IMR-90 (cell line): Measurements from ENCODE around the gene GRM6. TPM values are rescaled to one million over a fixed set of nuclear protein-coding genes. Genes with fewer than 3 reads are reported as not detected.

Experiments
- ATAC-seq: fragments of 200-7000 bp; cut with Tn5 transposase; 2 replicates; pipeline ENCODE4 v1.9.1; 2020; ENCODE audit warnings: low read depth, mild to moderate bottlenecking, moderate library complexity
- Bru-seq: library from RNA; stranded (reverse); fragments of 400-500 nt; gene quantifications from one replicate; lab custom pipeline; 2021; lab: Mats Ljungman, UMichigan
- BruChase-seq, 2 experiments: library from RNA; stranded (reverse); fragments of 400-500 nt; gene quantifications; one replicate each; lab custom pipeline; 2021; lab: Mats Ljungman, UMichigan
- BruUV-seq: library from RNA; stranded (reverse); fragments of 400-500 nt; replicated peaks from 2 replicates; lab custom pipeline; 2021; lab: Mats Ljungman, UMichigan
- CTCF ChIA-PET: fragments of 300-600 bp; formaldehyde crosslinking; extraction: SDS; loops from one replicate; lab custom pipeline; 2021; ENCODE audit warnings: antibody characterized with exemption; lab: Yijun Ruan, JAX
- POLR2A ChIA-PET: fragments of 300-600 bp; sonication (Branson Sonifier 250); formaldehyde crosslinking; loops from one replicate; lab custom pipeline; 2022; ENCODE audit warnings: antibody characterized with exemption; ENCODE audit not compliant: unreplicated experiment; lab: Charles Lee
- DNase-seq: peaks from one replicate; pipeline ENCODE4 v3.0.0; 2013
- H2AFZ ChIP-seq: replicated peaks from 2 replicates; pipeline ENCODE3; 2013; ENCODE audit warnings: low read length, mild to moderate bottlenecking; ENCODE audit not compliant: poor library complexity
- H2AK5ac ChIP-seq: 2 replicates; pipeline ENCODE4 v1.6.1; 2013; ENCODE audit warnings: low read depth, low read length, inconsistent platforms
- H2AK9ac ChIP-seq: replicated peaks from 2 replicates; pipeline ENCODE3; 2013; ENCODE audit warnings: mild to moderate bottlenecking, low read depth, low read length, moderate library complexity; ENCODE audit not compliant: poor library complexity
- H2BK120ac ChIP-seq: 2 replicates; pipeline ENCODE4 v1.6.1; 2013; ENCODE audit warnings: low read depth, low read length, inconsistent platforms
- H2BK15ac ChIP-seq: 3 replicates; pipeline ENCODE4 v1.6.1; 2013; ENCODE audit warnings: low read depth, low read length, inconsistent platforms
- H2BK20ac ChIP-seq: 2 replicates; pipeline ENCODE4 v1.6.1; 2013; ENCODE audit warnings: low read depth, mild to moderate bottlenecking, inconsistent platforms, low read length, moderate library complexity
- H2BK5ac ChIP-seq: 2 replicates; pipeline ENCODE4 v1.6.1; 2013; ENCODE audit warnings: mild to moderate bottlenecking, low read depth, low read length, inconsistent platforms; ENCODE audit not compliant: poor library complexity, severe bottlenecking
- H3K14ac ChIP-seq: replicated peaks from 2 replicates; pipeline ENCODE4 v1.6.1; 2013; ENCODE audit warnings: low read depth, low read length, inconsistent platforms
- H3K18ac ChIP-seq: 2 replicates; pipeline ENCODE4 v1.6.1; 2013; ENCODE audit warnings: low read depth, low read length, control low read depth
- H3K23ac ChIP-seq: 2 replicates; pipeline ENCODE4 v1.6.1; 2013; ENCODE audit warnings: low read depth, low read length, inconsistent platforms
- H3K27ac ChIP-seq: 2 replicates; pipeline ENCODE4 v1.5.1; 2013; ENCODE audit warnings: mild to moderate bottlenecking, control low read depth, low read length; ENCODE audit not compliant: insufficient read depth
- H3K27me3 ChIP-seq: 2 replicates; pipeline ENCODE4 v1.6.1; 2013; ENCODE audit warnings: low read length; ENCODE audit not compliant: control insufficient read depth, insufficient read depth
- H3K36me3 ChIP-seq: 2 replicates; pipeline ENCODE4 v1.6.1; 2013; ENCODE audit warnings: low read length, mixed read lengths; ENCODE audit not compliant: control insufficient read depth, insufficient read depth
- H3K4ac ChIP-seq: 2 replicates; pipeline ENCODE4 v1.6.1; 2013; ENCODE audit warnings: low read depth, low read length, inconsistent platforms
- H3K4me1 ChIP-seq: 2 replicates; pipeline ENCODE4 v1.6.1; 2013; ENCODE audit warnings: low read length, mixed read lengths; ENCODE audit not compliant: control insufficient read depth, insufficient read depth
- H3K4me2 ChIP-seq: 2 replicates; pipeline ENCODE4 v1.6.1; 2013; ENCODE audit warnings: low read depth, mild to moderate bottlenecking, control low read depth, low read length, moderate library complexity
- H3K4me3 ChIP-seq: 2 replicates; pipeline ENCODE4 v1.5.1; 2013; ENCODE audit warnings: low read depth, mild to moderate bottlenecking, control low read depth, low read length, moderate library complexity; ENCODE audit not compliant: insufficient read depth
- H3K56ac ChIP-seq: 2 replicates; pipeline ENCODE4 v1.6.1; 2013; ENCODE audit warnings: low read length, inconsistent platforms; ENCODE audit not compliant: insufficient read depth; ENCODE audit errors: extremely low read depth
- H3K79me1 ChIP-seq, 2 experiments: 2 replicates each; pipeline ENCODE4 v1.6.1; 2013; ENCODE audit warnings: low read length in 2 of 2, inconsistent platforms in 1 of 2, low read depth in 1 of 2
- H3K9ac ChIP-seq: 2 replicates; pipeline ENCODE4 v1.6.1; 2013; ENCODE audit warnings: low read depth, low read length, control low read depth
- H3K9me1 ChIP-seq: 2 replicates; pipeline ENCODE4 v1.6.1; 2013; ENCODE audit warnings: low read length, inconsistent platforms; ENCODE audit not compliant: insufficient read depth
- H3K9me3 ChIP-seq: 2 replicates; pipeline ENCODE4 v1.6.1; 2013; ENCODE audit warnings: low read length; ENCODE audit not compliant: control insufficient read depth, insufficient read depth
- H4K20me1 ChIP-seq: 2 replicates; pipeline ENCODE4 v1.6.1; 2013; ENCODE audit warnings: low read length, inconsistent platforms; ENCODE audit not compliant: insufficient read depth
- H4K5ac ChIP-seq: 2 replicates; pipeline ENCODE4 v1.6.1; 2013; ENCODE audit warnings: mild to moderate bottlenecking, low read depth, low read length, control low read depth
- H4K8ac ChIP-seq, 2 experiments: 2 replicates each; pipeline ENCODE4 v1.6.1; 2013; ENCODE audit warnings: low read depth in 2 of 2, low read length in 2 of 2, control low read depth in 1 of 2, inconsistent platforms in 1 of 2
- H4K91ac ChIP-seq: 2 replicates; pipeline ENCODE4 v1.6.1; 2013; ENCODE audit warnings: low read depth, low read length, inconsistent platforms; ENCODE audit not compliant: insufficient read depth
- BHLHE40 ChIP-seq: fragments of 150-350 bp; IDR thresholded peaks from 2 replicates; pipeline ENCODE4 v1.6.1; 2016; ENCODE audit warnings: mild to moderate bottlenecking, low read depth, low read length
- CEBPB ChIP-seq: IDR thresholded peaks from 2 replicates; pipeline ENCODE4 v1.6.1; 2012; ENCODE audit warnings: low read depth, low read length, improper control_type of control experiment
- CHD1 ChIP-seq: IDR thresholded peaks from 2 replicates; pipeline ENCODE4 v1.6.1; 2012; ENCODE audit warnings: low read depth, low read length, improper control_type of control experiment
- CTCF ChIP-seq: conservative IDR thresholded peaks from 2 replicates; pipeline ENCODE4 v1.5.1; 2012; ENCODE audit warnings: mild to moderate bottlenecking, low read depth, low read length, improper control_type of control experiment
- FOS ChIP-seq: fragments of 150-350 bp; IDR thresholded peaks from 2 replicates; pipeline ENCODE4 v1.6.1; 2016; ENCODE audit warnings: low read depth, low read length
- MAFK ChIP-seq: IDR thresholded peaks from 2 replicates; pipeline ENCODE4 v1.6.1; 2012; ENCODE audit warnings: low read depth, low read length, improper control_type of control experiment
- MAZ ChIP-seq: IDR thresholded peaks from 2 replicates; pipeline ENCODE4 v1.6.1; 2012; ENCODE audit warnings: low read depth, mild to moderate bottlenecking, low read length, improper control_type of control experiment, moderate library complexity, borderline replicate concordance
- MXI1 ChIP-seq: IDR thresholded peaks from 2 replicates; pipeline ENCODE4 v1.6.1; 2012; ENCODE audit warnings: low read depth, mild to moderate bottlenecking, low read length, moderate library complexity, borderline replicate concordance
- NFE2L2 ChIP-seq: fragments of 150-350 bp; IDR thresholded peaks from 2 replicates; pipeline ENCODE4 v1.6.1; 2016; ENCODE audit warnings: low read depth, mild to moderate bottlenecking, low read length
- POLR2A ChIP-seq: IDR thresholded peaks from 2 replicates; pipeline ENCODE4 v1.6.1; 2012; ENCODE audit warnings: mild to moderate bottlenecking, low read depth, low read length
- RAD21 ChIP-seq: IDR thresholded peaks from 2 replicates; pipeline ENCODE4 v1.6.1; 2012; ENCODE audit warnings: low read length, improper control_type of control experiment
- RCOR1 ChIP-seq: IDR thresholded peaks from 2 replicates; pipeline ENCODE4 v1.6.1; 2012; ENCODE audit warnings: mild to moderate bottlenecking, low read length, improper control_type of control experiment; ENCODE audit not compliant: insufficient replicate concordance
- RFX5 ChIP-seq: IDR thresholded peaks from 2 replicates; pipeline ENCODE4 v1.8.0; 2012; ENCODE audit warnings: low read depth, mild to moderate bottlenecking, low read length, moderate library complexity
- SMC3 ChIP-seq: fragments of 150-350 bp; IDR thresholded peaks from 2 replicates; pipeline ENCODE4 v1.6.1; 2016; ENCODE audit warnings: low read depth, mild to moderate bottlenecking, antibody characterized with exemption, low read length, moderate library complexity
- WGBS, 2 experiments: methylation state at CpG; one replicate each; pipeline versions ENCODE4 v1.1.5 to v1.1.7; 2013; ENCODE audit warnings: missing lambda C conversion rate in 2 of 2; ENCODE audit not compliant: insufficient read length in 1 of 2; ENCODE audit errors: extremely low coverage in 2 of 2; 5-methylcytosine and 5-hydroxymethylcytosine counted together
- dilution Hi-C: fragments of 300-500 bp; cut with HindIII; formaldehyde crosslinking; loops from one replicate; pipeline ENCODE4 v1.14.3; 2018; ENCODE audit warnings: low sequenced_read_pairs; ENCODE audit not compliant: unreplicated experiment
- in situ Hi-C: fragments of 300-500 bp; cut with MboI; formaldehyde crosslinking; loops from 3 replicates; pipeline ENCODE4 v1.14.3; 2019; ENCODE audit warnings: low sequenced_read_pairs, inconsistent platforms, mixed read lengths
- intact Hi-C: fragments of 100-400 bp; cut with micrococcal nuclease; formaldehyde crosslinking; loops from 2 replicates; pipeline ENCODE4 v1.10.0; 2022
- long read RNA-seq: library from polyadenylated mRNA; unstranded; transcript quantifications from one replicate; pipeline ENCODE4 v2.0.0, GENCODE V29; 2021; ENCODE audit not compliant: unreplicated experiment
- polyA plus RNA-seq, 3 experiments: library from polyadenylated mRNA; depleted of rRNA; stranded (reverse); fragments of >200 nt; gene quantifications; 2 replicates each; pipeline ENCODE4 v1.2.3, GENCODE V29; 2012; ENCODE audit warnings: low replicate concordance in 1 of 3
- total RNA-seq: library from RNA; depleted of rRNA; stranded (reverse); fragments of >200 nt; gene quantifications from 2 replicates; pipeline ENCODE4 v1.2.3, GENCODE V29; 2012; rRNA removed
- TF ChIP-seq, protein P1 (sequence below): fragments of 150-350 bp; IDR thresholded peaks from 2 replicates; pipeline ENCODE4 v1.6.1; 2016; ENCODE audit warnings: low read depth, mild to moderate bottlenecking, low read length, moderate library complexity, borderline replicate concordance

GRM6 gene
- total RNA-seq, result not detected in 2 replicates
- polyA plus RNA-seq (2012; rRNA removed), result not detected in 2 replicates
- not detected in 2 replicates for polyA plus RNA-seq (2012; cell fraction: cytosol; rRNA removed)
- polyA plus RNA-seq (2012; cell fraction: nucleus; rRNA removed; ENCODE audit: low replicate concordance), result not detected in 2 replicates
- not detected for Bru-seq, nascent RNA
- not detected for BruChase-seq, experiment 1, labeled RNA remaining after a 6-hour chase
- not detected for BruChase-seq, experiment 2, labeled RNA remaining after a 2-hour chase
- long read RNA-seq, result 0 reads

DNA sequence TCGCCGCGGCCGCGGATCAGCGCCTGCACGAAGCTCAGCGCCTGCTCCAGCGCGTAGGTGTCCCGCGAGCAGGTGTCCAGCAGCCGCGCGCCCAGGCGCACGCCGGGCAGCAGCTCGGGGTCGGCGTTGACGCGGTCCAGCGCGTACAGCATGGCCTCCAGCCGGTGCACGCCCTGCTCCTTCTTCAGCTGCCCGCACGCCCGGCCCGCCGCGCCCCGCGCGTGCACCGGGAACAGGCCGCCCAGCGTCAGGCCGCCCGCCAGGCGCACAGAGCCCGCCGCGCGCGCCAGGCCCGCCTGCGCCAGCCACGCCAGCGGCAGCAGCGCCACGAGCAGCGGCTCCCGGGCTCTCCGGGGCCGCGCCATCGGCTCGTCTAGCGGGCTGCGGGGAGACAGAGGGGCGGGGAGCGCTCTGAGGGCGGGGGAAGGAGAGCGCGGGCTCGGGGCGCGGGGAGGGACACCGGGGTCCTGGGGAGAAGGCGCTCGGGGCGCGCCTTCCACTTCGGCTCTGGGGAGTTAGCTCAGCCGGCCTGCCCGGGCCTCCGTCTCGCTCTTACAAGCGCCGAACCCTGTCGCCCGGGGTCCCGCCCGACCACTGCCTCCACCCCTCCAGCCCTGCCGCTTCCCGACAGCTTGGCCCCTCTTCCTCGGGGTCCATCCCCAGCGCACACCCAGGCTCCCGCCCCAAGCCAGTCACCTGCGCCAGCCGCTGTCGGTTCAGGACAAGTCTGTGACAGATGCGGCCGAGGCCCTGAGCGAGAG is at the start of gene GRM6:
Gene GRM6 (minus strand): TSS at position 741 of the 761 bp plus-strand sequence. CDS start 376 bp downstream, at position 365.
- Histone ChIP-seq H4K8ac (no peak within 1 kb of the TSS), H4K5ac (no peak within 1 kb of the TSS), H2AK5ac (no peak within 1 kb of the TSS), H3K4ac (no peak within 1 kb of the TSS), H3K4me2 (no peak within 1 kb of the TSS), H4K20me1 (no peaks in the 10 kb centered on the region), H2BK15ac (no peak within 1 kb of the TSS), H2BK5ac (no peak within 1 kb of the TSS), H3K9me1 (no peaks in the 10 kb centered on the region), H3K79me1 (no peaks in the 10 kb centered on the region), H2BK20ac (no peak within 1 kb of the TSS), H3K4me1 (no peaks in the 10 kb centered on the region), H3K4me3 (no peak within 1 kb of the TSS), H3K27ac (no peak within 1 kb of the TSS), H3K18ac (no peak within 1 kb of the TSS), H3K9me3 (peaks cover 52% of the 10 kb centered on the region), H2BK120ac (no peak within 1 kb of the TSS), H3K23ac (no peak within 1 kb of the TSS), H2AK9ac (no peak within 1 kb of the TSS), H3K36me3 (no peaks in the 10 kb centered on the region), H2AFZ (no peak within 1 kb of the TSS), H3K9ac (no peak within 1 kb of the TSS), H4K91ac (no peak within 1 kb of the TSS), H3K14ac (no peak within 1 kb of the TSS), H3K27me3 (peaks cover 2% of the 10 kb centered on the region; the same call in 1 of the 2 replicates), H3K56ac (no peak within 1 kb of the TSS)
- CTCF ChIA-PET, result no interaction called here
- WGBS, 2 experiments, result 5% methylated on average over 18 of the region's 97 CpGs; no CpG with 5 or more reads in 1 of the 2 experiments
- POLR2A ChIA-PET, result no interaction called here
- DNase-seq, result no peak
- intact Hi-C loops, result no loop called here
- ATAC-seq, result no peak
- no TSS peak for BruUV-seq
- in situ Hi-C loops, result no loop called here
- dilution Hi-C loops, result no loop called here
- TF ChIP-seq CTCF (no peak), FOS (no peak), SMC3 (no peak), CHD1 (no peak), BHLHE40 (no peak), MAZ (no peak), CEBPB (no peak), RCOR1 (no peak), NFE2L2 (no peak), RFX5 (no peak), POLR2A (no peak), MXI1 (no peak), RAD21 (no peak), MAFK (no peak)
- TF ChIP-seq, protein P1, sequence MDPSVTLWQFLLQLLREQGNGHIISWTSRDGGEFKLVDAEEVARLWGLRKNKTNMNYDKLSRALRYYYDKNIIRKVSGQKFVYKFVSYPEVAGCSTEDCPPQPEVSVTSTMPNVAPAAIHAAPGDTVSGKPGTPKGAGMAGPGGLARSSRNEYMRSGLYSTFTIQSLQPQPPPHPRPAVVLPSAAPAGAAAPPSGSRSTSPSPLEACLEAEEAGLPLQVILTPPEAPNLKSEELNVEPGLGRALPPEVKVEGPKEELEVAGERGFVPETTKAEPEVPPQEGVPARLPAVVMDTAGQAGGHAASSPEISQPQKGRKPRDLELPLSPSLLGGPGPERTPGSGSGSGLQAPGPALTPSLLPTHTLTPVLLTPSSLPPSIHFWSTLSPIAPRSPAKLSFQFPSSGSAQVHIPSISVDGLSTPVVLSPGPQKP, result no peak
